Activated CD4-positive, alpha-beta T cell treated with anti-CD3 and anti-CD28 coated beads, Interleukin-2, amount 10 ng/mL, durations not matched to agents 24 days and 14 days (primary cell): Measurements from ENCODE around the gene RHOXF2. TPM values are rescaled to one million over a fixed set of nuclear protein-coding genes. Genes with fewer than 3 reads are reported as not detected.

Source experiments
- total RNA-seq: library from RNA; stranded (reverse); gene quantifications from 2 replicates; pipeline ENCODE4 v1.2.3, GENCODE V29; 2022

The RHOXF2 gene
- total RNA-seq, 1 donor from 2014 or later, result not detected

Other genes starting within 250 kb of the RHOXF2 start
- 8.9 and 10.2 TPM in 2 replicates for gene NKAP, start 214.9 kb upstream of the RHOXF2 start, total RNA-seq
- not detected in 2 replicates for gene RHOXF2B, start 80.9 kb upstream of the RHOXF2 start, total RNA-seq
- gene RHOXF1, start 42.7 kb upstream of the RHOXF2 start, total RNA-seq, result not detected in 2 replicates
- 14.4 and 14.6 TPM in 2 replicates for gene ZBTB33, start 92.2 kb downstream of the RHOXF2 start, total RNA-seq
- gene TMEM255A, start 152.8 kb downstream of the RHOXF2 start, total RNA-seq, result not detected in 2 replicates
- gene ATP1B4, start 203.5 kb downstream of the RHOXF2 start, total RNA-seq, result not detected in 2 replicates